Activated CD4-positive, CD25-positive, alpha-beta regulatory T cell (primary cell): ENCODE measurements around the gene CCDC170.
"Not testable (repeated sequence)": the region's sequence is repeated elsewhere in the genome, so short reads cannot be mapped to it uniquely, and the experiment has no call there.

Experiments used
- DNase-seq, 4 experiments: peaks; one replicate each; lab custom pipeline; 2025; lab: John Stamatoyannopoulos, UW

CCDC170 gene

GRCh38 chr6:151494235-151494935 is 568 bp downstream of the CCDC170 start:
- no peak for DNase-seq

DNA sequence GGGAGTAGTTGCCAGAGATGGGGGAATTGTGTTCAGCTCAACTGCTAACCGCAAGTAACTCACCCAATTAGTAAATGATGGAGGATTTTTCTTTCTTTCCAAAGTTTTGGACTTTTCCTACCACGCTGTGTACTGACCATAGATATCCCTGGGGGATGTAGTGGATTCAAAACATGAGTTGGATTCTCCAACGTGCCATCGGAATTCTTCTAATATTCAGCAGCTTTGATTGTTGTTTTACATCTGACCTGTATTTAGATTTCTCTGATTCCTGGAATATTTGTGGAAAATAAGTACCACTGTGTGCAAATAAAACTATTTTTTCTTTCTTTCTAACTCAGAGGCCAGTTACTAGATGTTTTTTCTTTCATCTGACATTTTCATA is 1.1 kb downstream of the CCDC170 start:
- no peak for DNase-seq

DNA sequence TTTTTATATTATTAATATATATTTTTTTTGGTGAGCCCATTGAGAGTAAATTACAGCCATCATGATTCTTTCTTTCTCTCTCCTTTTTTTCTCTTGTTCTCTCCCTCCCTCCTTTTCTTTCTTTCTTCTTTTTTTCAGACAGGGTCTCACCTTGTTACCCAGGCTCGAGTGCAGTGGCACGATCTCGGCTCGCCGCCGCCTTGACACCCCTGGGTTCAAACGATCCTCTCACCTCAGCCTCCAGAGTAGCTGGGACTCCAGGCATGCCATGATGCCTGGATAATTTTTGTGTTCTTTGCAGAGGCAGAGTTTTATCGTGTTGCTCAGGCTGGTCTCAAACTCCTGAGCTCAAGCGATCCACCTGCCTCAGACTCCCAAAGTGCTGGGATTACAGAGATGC is 1.6 kb downstream of the CCDC170 start:
- no peak for DNase-seq

DNA sequence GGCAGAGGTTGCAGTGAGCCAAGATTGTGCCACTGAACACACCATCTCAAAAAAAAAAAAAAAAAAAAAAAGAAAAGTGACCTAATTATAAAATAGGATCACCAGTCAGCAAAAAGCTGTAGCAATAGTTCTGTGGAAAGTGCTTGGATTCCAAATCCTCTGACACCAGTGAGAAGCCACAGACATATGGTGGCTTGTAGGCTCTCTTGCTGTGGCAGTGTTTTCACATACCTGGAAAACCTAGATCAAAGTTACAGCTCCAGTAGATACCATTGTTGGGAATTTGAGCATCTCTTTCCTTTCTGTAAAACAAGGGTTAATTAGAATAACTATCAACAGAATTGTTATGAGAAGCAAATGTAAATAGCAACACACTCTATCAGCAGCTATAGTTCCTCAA is 4.1 kb downstream of the CCDC170 start:
- DNase-seq: no peak

DNA sequence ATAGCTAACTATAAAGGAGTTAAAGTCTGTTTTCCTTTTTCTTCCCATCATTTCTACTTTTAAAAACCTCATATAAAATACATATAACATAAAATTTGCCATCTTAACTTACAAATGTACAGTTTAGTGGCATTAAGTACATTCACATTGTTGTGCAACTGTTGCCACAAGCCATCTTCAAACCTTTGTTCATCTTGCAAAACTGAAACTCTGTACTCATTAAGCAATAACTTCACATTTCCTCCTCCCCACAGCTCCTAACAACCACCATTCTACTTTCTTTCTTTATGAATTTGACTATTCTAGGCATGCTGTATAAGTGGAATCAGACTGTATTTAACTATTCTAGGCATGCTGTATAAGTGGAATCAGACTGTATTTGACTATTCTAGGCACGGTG is 4.5 kb downstream of the CCDC170 start:
- DNase-seq: no peak

GRCh38 chr6:151499551-151499950 is 5.7 kb downstream of the CCDC170 start:
- DNase-seq: no peak

DNA sequence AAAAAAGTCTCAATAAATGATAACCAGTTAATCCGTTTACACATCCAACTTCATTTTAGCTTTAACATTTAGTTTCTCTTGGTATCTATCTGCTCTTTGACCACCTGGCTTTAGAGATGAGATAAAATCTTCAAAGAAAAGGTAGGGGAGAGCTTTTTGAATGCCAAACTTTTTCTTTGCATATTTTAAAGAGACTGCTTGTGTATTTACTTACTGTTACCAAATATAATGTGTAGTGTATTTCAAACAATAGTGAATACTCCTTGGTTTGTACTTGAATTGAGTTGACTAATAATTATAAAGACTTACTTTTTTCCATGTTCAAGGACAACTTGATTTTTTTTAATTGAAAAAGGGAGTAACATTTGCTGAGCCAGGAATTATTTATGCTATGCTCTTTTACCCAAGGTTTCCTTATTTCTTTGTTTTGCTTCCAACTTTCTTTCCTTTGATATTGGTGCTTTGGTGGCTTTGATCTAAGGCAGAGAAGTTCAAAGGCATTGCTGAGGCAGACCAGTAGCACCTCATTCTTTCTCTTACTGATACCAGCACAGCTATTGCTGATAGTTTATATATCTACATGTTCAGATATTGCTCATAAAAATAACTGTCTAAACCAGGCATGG is 7.8 kb downstream of the CCDC170 start:
- no peak for DNase-seq

- no peak for DNase-seq
Observed at GRCh38 chr6:151502499-151502898, 8.7 kb downstream of the CCDC170 start.

- DNase-seq: no peak
Observed at GRCh38 chr6:151506761-151507160, 12.9 kb downstream of the CCDC170 start.

DNA sequence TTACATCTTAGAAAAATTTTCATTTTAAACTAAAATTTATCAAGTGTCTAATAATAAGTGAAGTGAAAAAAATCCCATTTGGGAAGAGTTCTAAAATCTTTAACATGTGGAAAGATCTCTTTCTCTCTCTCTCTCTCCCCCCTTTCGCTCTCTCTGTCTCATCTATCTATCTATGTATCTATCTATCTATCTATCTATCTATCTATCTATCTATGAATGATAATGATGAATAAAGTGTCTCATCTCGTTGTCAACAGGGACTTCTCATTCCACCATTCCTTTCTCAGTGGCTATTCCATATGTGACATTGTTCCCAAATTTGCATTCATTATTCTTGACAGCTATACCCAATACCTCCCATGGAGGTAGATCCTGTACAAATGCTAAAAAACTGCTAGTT is 15.2 kb downstream of the CCDC170 start:
- no peak for DNase-seq

GRCh38 chr6:151512481-151512880 is 18.7 kb downstream of the CCDC170 start:
- no peak for DNase-seq

DNA sequence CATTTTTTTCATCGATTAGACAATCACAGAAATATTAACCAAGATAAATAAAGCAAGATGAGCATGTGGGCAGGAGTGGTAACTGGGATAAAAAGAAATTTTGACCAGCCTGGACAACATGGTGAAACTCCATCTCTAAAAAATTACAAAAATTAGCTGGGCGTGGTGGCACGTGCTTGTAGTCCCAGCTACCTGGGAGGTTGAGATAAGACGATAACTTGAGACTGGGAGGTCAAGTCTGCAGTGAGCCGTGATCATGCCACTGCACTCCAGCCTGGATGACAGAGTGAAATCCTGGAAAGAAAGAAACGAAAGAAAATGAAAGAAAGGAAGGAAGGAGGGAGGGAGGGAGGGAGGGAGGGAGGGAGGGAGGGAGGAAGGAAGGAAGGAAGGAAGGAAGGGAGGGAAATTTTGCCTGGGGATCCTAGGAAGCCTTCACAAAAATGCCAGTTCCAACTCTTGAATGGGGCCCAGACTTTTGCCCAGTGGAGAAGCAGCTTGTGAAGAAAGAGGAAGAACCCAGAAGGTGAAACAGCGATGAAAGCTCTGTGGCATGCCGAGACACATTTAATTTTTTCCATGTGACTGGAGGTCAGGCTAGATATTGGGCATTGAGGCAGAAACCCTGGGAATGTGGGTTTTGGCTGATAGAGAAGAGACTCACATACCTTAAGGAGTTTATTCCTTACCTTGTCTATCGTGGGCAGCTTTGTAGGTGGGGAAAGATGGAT is 20.3 kb downstream of the CCDC170 start:
- DNase-seq: no peak

DNA sequence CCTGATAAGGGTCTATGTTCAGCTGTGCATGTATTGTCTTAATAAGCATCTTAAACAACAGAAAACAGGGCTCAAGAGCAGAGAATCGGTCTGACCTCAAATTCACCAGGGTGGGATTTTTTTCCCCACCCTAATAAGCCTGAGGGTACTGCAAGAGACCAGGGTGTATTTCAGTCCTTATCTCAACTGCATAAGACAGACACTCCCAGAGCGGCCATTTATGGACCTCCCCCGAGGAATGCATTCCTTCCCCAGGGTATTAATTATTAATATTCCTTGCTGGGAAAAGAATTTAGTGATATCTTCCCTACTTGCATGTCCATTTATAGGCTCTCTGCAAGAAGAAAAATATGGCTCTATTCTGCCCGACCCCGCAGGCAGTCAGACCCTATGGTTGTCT is 25.2 kb downstream of the CCDC170 start:
- DNase-seq: not testable (repeated sequence)

GRCh38 chr6:151523034-151523433 is 29.2 kb downstream of the CCDC170 start:
- DNase-seq: no peak

DNA sequence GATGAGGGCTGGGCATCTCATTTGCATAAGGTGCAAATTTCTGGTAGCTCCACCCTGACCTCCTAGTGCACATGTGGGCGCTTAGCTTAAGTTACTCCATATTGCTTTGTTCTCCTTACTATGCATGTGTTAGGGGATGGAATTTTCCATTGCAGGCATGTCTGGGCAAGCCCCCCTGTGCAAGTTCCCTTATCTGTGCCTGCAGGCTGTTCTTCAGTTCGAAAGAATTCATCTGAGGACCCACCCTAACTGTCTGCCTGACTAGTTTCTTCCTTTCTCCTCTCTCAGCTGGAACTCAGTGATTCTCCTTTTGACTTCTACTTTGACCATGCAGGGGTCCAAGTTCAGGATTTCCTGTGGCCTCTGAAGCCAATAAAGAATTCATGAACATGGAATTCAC is 30.2 kb downstream of the CCDC170 start:
- no peak for DNase-seq

- DNase-seq: no peak
Observed at GRCh38 chr6:151534576-151534975, 40.8 kb downstream of the CCDC170 start.

DNA sequence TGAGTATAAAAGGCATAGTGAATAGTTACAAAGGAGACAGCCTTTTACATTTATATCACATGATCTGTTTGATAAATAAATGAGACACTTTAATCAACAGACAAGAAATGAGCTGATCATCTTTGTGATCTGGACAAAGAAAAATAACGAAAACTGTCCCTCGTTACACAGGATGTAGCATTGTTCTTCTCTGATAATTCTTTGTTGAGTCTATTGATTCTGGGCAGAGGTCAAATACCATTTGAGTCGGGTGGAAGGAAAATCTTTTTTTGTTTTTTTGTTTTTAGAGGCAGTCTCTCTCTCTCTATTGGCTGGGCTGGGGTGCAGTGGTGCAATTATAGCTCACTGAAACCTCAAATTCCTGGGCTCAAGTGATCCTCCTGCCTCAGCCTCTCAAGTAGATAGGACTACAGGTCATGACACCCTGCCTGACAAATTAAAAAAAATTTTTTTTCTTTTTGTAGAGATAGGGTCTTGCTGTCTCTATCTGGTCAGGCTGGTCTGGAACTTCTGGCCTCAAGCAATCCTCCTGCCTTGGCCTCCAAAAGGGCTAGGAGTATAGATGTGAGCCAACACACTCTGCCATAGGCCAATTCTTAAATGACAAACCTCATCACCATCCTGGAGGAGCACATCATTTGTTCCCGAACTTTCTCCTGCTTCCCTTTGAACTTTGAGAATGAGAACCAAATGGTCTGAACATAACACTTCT is 41.8 kb downstream of the CCDC170 start:
- no peak for DNase-seq

GRCh38 chr6:151536188-151536479 is 42.3 kb downstream of the CCDC170 start:
- DNase-seq: no peak

DNA sequence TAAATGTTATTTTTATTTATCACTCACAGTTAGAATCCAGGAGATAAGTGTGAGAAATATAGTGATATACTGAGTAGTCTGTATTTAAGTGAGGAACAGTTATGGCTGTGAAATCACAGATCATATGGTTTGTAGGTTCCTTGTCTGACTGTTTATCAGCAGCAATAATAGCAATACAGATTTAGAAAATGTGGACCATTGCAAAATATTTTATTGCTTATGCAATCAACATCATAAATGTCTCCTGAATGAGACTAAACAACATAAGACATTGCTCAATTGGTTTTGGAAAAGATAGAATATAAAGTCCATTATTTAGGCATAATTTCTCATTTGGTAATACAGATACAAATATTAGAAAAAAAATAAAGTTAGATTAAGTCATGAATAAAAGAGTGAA is 43.7 kb downstream of the CCDC170 start:
- no peak for DNase-seq

- DNase-seq: no peak
Observed at GRCh38 chr6:151539506-151540268, 45.9 kb downstream of the CCDC170 start.

DNA sequence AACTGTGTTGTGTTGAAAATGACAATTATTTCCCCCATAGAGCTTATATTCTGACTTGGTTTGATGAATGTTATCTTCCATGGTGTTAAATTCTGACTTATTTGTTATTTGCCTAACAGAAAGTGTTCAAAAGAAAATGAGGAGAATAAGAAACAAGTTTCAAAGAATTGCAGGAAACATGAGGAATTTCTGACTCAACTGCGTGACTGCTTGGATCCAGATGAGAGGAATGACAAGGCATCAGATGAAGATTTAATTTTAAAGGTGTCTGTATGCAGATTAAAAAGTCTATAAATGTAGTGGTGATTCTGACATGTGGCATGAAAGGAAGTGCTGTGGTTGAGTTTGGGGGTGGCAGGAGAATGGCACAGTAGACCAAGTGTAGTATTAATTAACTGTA is 50.6 kb downstream of the CCDC170 start:
- no peak for DNase-seq

DNA sequence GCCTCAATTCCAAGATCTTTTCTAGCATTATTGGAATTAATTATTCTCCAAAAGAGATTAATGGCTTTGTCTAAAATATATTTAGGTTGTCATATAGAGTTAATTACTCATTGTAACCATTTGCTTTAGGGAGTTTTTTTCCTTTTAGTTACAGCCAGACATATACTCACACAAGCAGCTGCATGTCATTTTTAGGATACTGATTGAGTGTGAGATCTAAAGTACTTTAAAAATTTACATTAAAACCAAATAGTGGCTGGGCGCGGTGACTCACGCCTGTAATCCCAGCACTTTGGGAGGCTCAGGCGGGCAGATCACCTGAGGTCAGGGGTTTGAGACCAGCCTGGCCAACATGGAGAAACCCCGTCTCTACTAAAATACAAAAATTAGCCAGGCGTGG is 51.1 kb downstream of the CCDC170 start:
- not testable (repeated sequence) for DNase-seq
